SK-N-SH (cell line): ENCODE results near the gene ZKSCAN5. TPM values are rescaled to one million over a fixed set of nuclear protein-coding genes. Genes with fewer than 3 reads are reported as not detected.
A peak's percentile ranks its signal among the peaks of the same experiment; 100 is the strongest.

Experiments
- CTCF ChIA-PET: fragments of 300-600, 350-600 bp; formaldehyde crosslinking; extraction: SDS; loops from one replicate; lab custom pipeline; 2021; lab: Yijun Ruan, JAX
- POLR2A ChIA-PET: fragments of 350-600 bp; sonication (Branson Sonifier 250); formaldehyde crosslinking; extraction: SDS; loops from one replicate; lab custom pipeline; 2020; ENCODE audit warnings: antibody characterized with exemption, inconsistent platforms; lab: Yijun Ruan, JAX
- DNase-seq: peaks from one replicate; pipeline ENCODE4 v3.0.0; 2012
- H2AFZ ChIP-seq: fragments of 200-600 bp; sonication (generic); 2 replicates; pipeline ENCODE4 v1.8.1; 2016; ENCODE audit warnings: antibody characterized with exemption, mild to moderate bottlenecking, low read depth
- H3F3A ChIP-seq: fragments of 200-600 bp; sonication (generic); replicated peaks from 2 replicates; pipeline ENCODE3; 2016; ENCODE audit warnings: antibody characterized with exemption, mild to moderate bottlenecking; ENCODE audit not compliant: insufficient read depth
- H3K27ac ChIP-seq, 2 experiments: fragments of 200-500 bp in 1 of 2; fragments of 200-600 bp in 1 of 2; sonication (Bioruptor generic) in 1 of 2; sonication (generic), shearing (Covaris generic) in 1 of 2; 2 replicates each; pipeline versions ENCODE4 v1.5.1 to v1.6.1; 2014 to 2016; ENCODE audit warnings: low read depth in 2 of 2, inconsistent platforms in 1 of 2, low read length in 1 of 2, mild to moderate bottlenecking in 1 of 2, mixed read lengths in 1 of 2
- H3K27me3 ChIP-seq: fragments of 200-600 bp; sonication (generic), shearing (Covaris generic); 2 replicates; pipeline ENCODE4 v1.6.1; 2016; ENCODE audit warnings: mixed run types; ENCODE audit not compliant: insufficient read depth
- H3K36me3 ChIP-seq, 2 experiments: fragments of 200-500 bp in 1 of 2; fragments of 200-600 bp in 1 of 2; sonication (Bioruptor generic) in 1 of 2; sonication (generic) in 1 of 2; replicated peaks in 1 of 2; 2 replicates each; pipeline versions ENCODE3 to v1.5.1; 2014 to 2016; ENCODE audit warnings: low read length in 1 of 2, mild to moderate bottlenecking in 1 of 2; ENCODE audit not compliant: insufficient read depth in 2 of 2, control insufficient read depth in 1 of 2
- H3K4me1 ChIP-seq, 2 experiments: fragments of 200-500 bp in 1 of 2; fragments of 200-600 bp in 1 of 2; sonication (Bioruptor generic) in 1 of 2; sonication (generic), shearing (Covaris generic) in 1 of 2; 2 replicates each; pipeline versions ENCODE4 v1.5.1 to v1.6.1; 2014 to 2016; ENCODE audit warnings: low read depth in 1 of 2, low read length in 1 of 2, mixed run types in 1 of 2; ENCODE audit not compliant: insufficient read depth in 2 of 2, control insufficient read depth in 1 of 2
- H3K4me2 ChIP-seq: fragments of 200-600 bp; sonication (generic), shearing (Covaris generic); 2 replicates; pipeline ENCODE4 v1.6.1; 2017; ENCODE audit warnings: mixed run types
- H3K4me3 ChIP-seq, 2 experiments: fragments of 200-500 bp in 1 of 2; fragments of 200-600 bp in 1 of 2; sonication (Bioruptor generic) in 1 of 2; sonication (generic), shearing (Covaris generic) in 1 of 2; 2 replicates each; pipeline versions ENCODE4 v1.5.1 to v1.8.1; 2014 to 2016; ENCODE audit warnings: low read depth in 2 of 2, inconsistent platforms in 1 of 2, low read length in 1 of 2, mild to moderate bottlenecking in 1 of 2, mixed read lengths in 1 of 2, moderate library complexity in 1 of 2
- H3K79me2 ChIP-seq: fragments of 200-600 bp; sonication (generic); 2 replicates; pipeline ENCODE4 v1.8.1; 2017; ENCODE audit warnings: mild to moderate bottlenecking; ENCODE audit not compliant: insufficient read depth
- H3K9ac ChIP-seq: fragments of 200-600 bp; sonication (generic); 2 replicates; pipeline ENCODE4 v1.6.1; 2017; ENCODE audit warnings: mixed run types
- H3K9me2 ChIP-seq: fragments of 200-600 bp; sonication (generic); 2 replicates; pipeline ENCODE4 v1.6.1; 2017; ENCODE audit warnings: mixed run types
- H3K9me3 ChIP-seq: fragments of 200-600 bp; sonication (generic); 2 replicates; pipeline ENCODE4 v1.6.1; 2017; ENCODE audit warnings: mixed run types, mild to moderate bottlenecking, moderate library complexity
- H4K20me1 ChIP-seq: fragments of 200-600 bp; sonication (generic); 2 replicates; pipeline ENCODE4 v1.6.1; 2017; ENCODE audit warnings: mild to moderate bottlenecking, mixed run types; ENCODE audit not compliant: insufficient read depth
- CHD2 ChIP-seq: fragments of 150-350 bp; IDR thresholded peaks from 2 replicates; pipeline ENCODE4 v1.6.1; 2018; ENCODE audit warnings: low read length; ENCODE audit not compliant: partially characterized antibody
- ELF1 ChIP-seq: IDR thresholded peaks from 2 replicates; pipeline ENCODE4 v1.4.0; 2012
- EZH2phosphoT487 ChIP-seq: fragments of 200-600 bp; sonication (generic); IDR thresholded peaks from 2 replicates; pipeline ENCODE4 v1.6.1; 2017; ENCODE audit warnings: low read depth, mixed run types, mild to moderate bottlenecking, antibody characterized with exemption, moderate library complexity, borderline replicate concordance
- FOSL2 ChIP-seq: IDR thresholded peaks from 2 replicates; pipeline ENCODE4 v1.4.0; 2012; ENCODE audit warnings: low read depth, mild to moderate bottlenecking, moderate library complexity, borderline replicate concordance
- GABPA ChIP-seq: IDR thresholded peaks from 2 replicates; pipeline ENCODE4 v1.4.0; 2012; ENCODE audit warnings: low read depth, mild to moderate bottlenecking
- JUND ChIP-seq: IDR thresholded peaks from 2 replicates; pipeline ENCODE4 v1.4.0; 2012
- MXI1 ChIP-seq: IDR thresholded peaks from 2 replicates; pipeline ENCODE4 v1.6.1; 2012; ENCODE audit warnings: mild to moderate bottlenecking, low read depth, low read length, improper control_type of control experiment
- NFIC ChIP-seq: IDR thresholded peaks from 2 replicates; pipeline ENCODE4 v1.4.0; 2012; ENCODE audit warnings: borderline replicate concordance
- NRF1 ChIP-seq: IDR thresholded peaks from 2 replicates; pipeline ENCODE4 v1.6.1; 2012; ENCODE audit warnings: low read depth, mild to moderate bottlenecking, low read length
- RAD21 ChIP-seq: IDR thresholded peaks from 2 replicates; pipeline ENCODE4 v1.6.1; 2012; ENCODE audit warnings: mild to moderate bottlenecking, low read length
- RCOR1 ChIP-seq: fragments of 150-350 bp; IDR thresholded peaks from 2 replicates; pipeline ENCODE4 v1.6.1; 2017; ENCODE audit warnings: antibody characterized with exemption, low read length
- SMC3 ChIP-seq: IDR thresholded peaks from 2 replicates; pipeline ENCODE4 v1.6.1; 2012; ENCODE audit warnings: low read depth, low read length, improper control_type of control experiment
- TCF12 ChIP-seq: IDR thresholded peaks from 2 replicates; pipeline ENCODE4 v1.4.0; 2012
- USF1 ChIP-seq: IDR thresholded peaks from 2 replicates; pipeline ENCODE4 v1.4.0; 2012; ENCODE audit warnings: low read depth, borderline replicate concordance
- ZBTB33 ChIP-seq: IDR thresholded peaks from 2 replicates; pipeline ENCODE4 v1.4.0; 2012; ENCODE audit warnings: low read depth, borderline replicate concordance
- WGBS: methylation state at CpG from one replicate; pipeline ENCODE4 v1.1.6; 2017; ENCODE audit warnings: low lambda C conversion rate; 5-methylcytosine and 5-hydroxymethylcytosine counted together
- polyA plus RNA-seq, 3 experiments: library from polyadenylated mRNA; depleted of rRNA; stranded (reverse); fragments of >200 nt; gene quantifications; 2 replicates each; pipeline ENCODE4 v1.2.3, GENCODE V29; 2012

Gene ZKSCAN5
- polyA plus RNA-seq, 1 of the 3 experiments (the other 2 are of a cell fraction) = 7.5 TPM

- peaks cover 82% of the 10 kb centered on the region for H3K79me2 ChIP-seq
- peak overlapping the region; percentile 99; the same call in 1 of the 2 replicates for H3K9ac ChIP-seq
- H4K20me1 ChIP-seq = 0 out of 2 replicates have a peak, but pooled peaks cover 5% of the 10 kb centered on the region
- peak overlapping the region; percentile 14 to 99; a peak in 3 of 4 replicates for H3K27ac ChIP-seq
- ChIA-PET POLR2A (no interaction called here), CTCF (interaction anchor here (0.9 to 2.2 kb wide), 3 partner anchors 15 to 20 kb away, joined by 3 to 10 read pairs (median 3); no protein-coding TSS in a partner anchor)
- no peaks in the 10 kb centered on the region for H3K27me3 ChIP-seq
- H2AFZ ChIP-seq = no peak overlapping the region
- WGBS = 92% methylated on average over 7 of the region's 7 CpGs
- H3K4me1 ChIP-seq = peaks cover 20 to 41% of the 10 kb centered on the region in 2 experiments
- peaks cover 67% of the 10 kb centered on the region for H3F3A ChIP-seq
- H3K4me3 ChIP-seq = peak overlapping the region in 1 of 2 experiments; percentile 98; a peak in 1 of 4 replicates
- H3K9me3 ChIP-seq = no peaks in the 10 kb centered on the region
- DNase-seq = no peak
- peaks cover 56 to 64% of the 10 kb centered on the region in 2 experiments for H3K36me3 ChIP-seq
- peak overlapping the region; percentile 89 for H3K4me2 ChIP-seq
- no peak for TF ChIP-seq USF1
- no peak for TF ChIP-seq SMC3
- TF ChIP-seq NRF1 = no peak
- TF ChIP-seq ELF1 = no peak
- no peak for TF ChIP-seq TCF12
- TF ChIP-seq GABPA = no peak
- no peak for TF ChIP-seq NFIC
- no peak for TF ChIP-seq MXI1
- no peak for TF ChIP-seq RAD21
- TF ChIP-seq JUND = no peak
- no peak for TF ChIP-seq RCOR1
- TF ChIP-seq EZH2phosphoT487 = no peak
- no peak for TF ChIP-seq FOSL2
- H3K9me2 ChIP-seq = no peaks in the 10 kb centered on the region
Measured at GRCh38 chr7:99560834-99561736, 56.6 kb downstream of the ZKSCAN5 start.

GRCh38 chr7:99561737-99562051 is 57.2 kb downstream of the ZKSCAN5 start:
- H3K4me3 ChIP-seq = no peak overlapping the region
- H3K27ac ChIP-seq = peak overlapping the region; percentile 14 to 99; a peak in 3 of 4 replicates
- H3K79me2 ChIP-seq = peaks cover 82% of the 10 kb centered on the region
- no peak for TF ChIP-seq ZBTB33
- no peak for TF ChIP-seq CHD2
- no peak for TF ChIP-seq JUND
- peaks cover 19 to 35% of the 10 kb centered on the region in 2 experiments for H3K4me1 ChIP-seq
- peaks cover 69% of the 10 kb centered on the region for H3F3A ChIP-seq
- H3K9ac ChIP-seq = peak overlapping the region; percentile 64; the same call in 1 of the 2 replicates
- 100% methylated on average over 2 of the region's 2 CpGs for WGBS
- H3K27me3 ChIP-seq = no peaks in the 10 kb centered on the region
- H3K36me3 ChIP-seq = peaks cover 58 to 64% of the 10 kb centered on the region in 2 experiments
- POLR2A ChIA-PET = no interaction called here
- 0 out of 2 replicates have a peak, but pooled peaks cover 5% of the 10 kb centered on the region for H4K20me1 ChIP-seq
- no peaks in the 10 kb centered on the region for H3K9me3 ChIP-seq
- H2AFZ ChIP-seq = no peak overlapping the region
- peak overlapping the region; percentile 89 for H3K4me2 ChIP-seq
- CTCF ChIA-PET = interaction anchor here (0.9 to 1.0 kb wide), 2 partner anchors 14 to 16 kb away, joined by 3 read pairs; no protein-coding TSS in a partner anchor
- no peak for DNase-seq
- H3K9me2 ChIP-seq = no peaks in the 10 kb centered on the region
